ENCODE data around the gene C1QTNF5. TPM values are rescaled to one million over a fixed set of nuclear protein-coding genes. Genes with fewer than 3 reads are reported as not detected.

C1QTNF5 gene
- total RNA-seq, 1 experiment from 2014 or later, result 3.0 TPM

DNA sequence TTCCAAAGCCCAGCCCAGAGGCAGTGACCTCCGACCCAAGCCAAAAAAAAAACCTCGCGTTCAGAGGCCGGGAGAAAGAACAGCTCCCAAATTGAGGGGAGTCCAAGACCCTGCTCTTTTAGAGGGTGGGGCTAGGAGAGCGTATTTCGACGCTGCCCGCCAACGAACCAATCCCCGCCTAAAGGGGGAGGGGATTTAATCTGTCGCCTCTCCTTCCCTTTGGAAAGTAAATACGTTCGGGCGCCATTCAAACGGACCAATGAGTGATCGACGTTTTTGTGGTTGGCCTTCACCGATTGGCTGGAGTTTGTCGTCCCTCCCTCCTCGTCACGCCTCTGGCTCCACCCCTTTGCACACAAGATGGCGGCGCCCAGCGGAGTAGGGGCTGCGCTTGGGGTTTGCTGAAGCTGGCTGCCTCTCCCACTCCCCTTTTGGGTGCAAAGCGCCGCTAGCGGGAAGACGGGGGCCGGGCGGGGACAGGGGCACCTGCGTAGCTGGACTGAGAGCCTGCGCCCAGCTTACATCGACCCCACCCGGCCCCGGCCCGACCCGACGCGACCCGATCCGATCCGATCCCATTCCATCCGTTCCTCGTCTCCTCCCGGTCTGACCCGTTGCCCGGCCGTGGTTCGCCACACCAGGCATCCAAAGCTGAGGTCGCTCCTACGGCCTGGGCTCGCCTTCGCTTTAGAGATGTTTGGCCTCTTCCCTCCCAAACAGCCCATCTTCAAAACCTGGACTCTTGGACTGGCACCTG, 6.3 kb downstream of the C1QTNF5 start, which contains the start of gene RNF26 (continued):
- TF ChIP-seq, protein P1, sequence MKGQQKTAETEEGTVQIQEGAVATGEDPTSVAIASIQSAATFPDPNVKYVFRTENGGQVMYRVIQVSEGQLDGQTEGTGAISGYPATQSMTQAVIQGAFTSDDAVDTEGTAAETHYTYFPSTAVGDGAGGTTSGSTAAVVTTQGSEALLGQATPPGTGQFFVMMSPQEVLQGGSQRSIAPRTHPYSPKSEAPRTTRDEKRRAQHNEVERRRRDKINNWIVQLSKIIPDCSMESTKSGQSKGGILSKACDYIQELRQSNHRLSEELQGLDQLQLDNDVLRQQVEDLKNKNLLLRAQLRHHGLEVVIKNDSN (CRISPR knock-in tag; IDR thresholded peaks at IDR 0.05), result peak; percentile 35; the same call in 1 of the 2 replicates
- TF ChIP-seq GABPB1 (CRISPR knock-in tag; IDR thresholded peaks at IDR 0.05), result no peak; the same call in 1 of the 2 replicates
- peak; percentile 99 for TF ChIP-seq MYBL2 (CRISPR knock-in tag; IDR thresholded peaks at IDR 0.05)
- no peak for TF ChIP-seq NR2C2 (CRISPR knock-in tag; IDR thresholded peaks at IDR 0.05)
- TF ChIP-seq, protein P2, sequence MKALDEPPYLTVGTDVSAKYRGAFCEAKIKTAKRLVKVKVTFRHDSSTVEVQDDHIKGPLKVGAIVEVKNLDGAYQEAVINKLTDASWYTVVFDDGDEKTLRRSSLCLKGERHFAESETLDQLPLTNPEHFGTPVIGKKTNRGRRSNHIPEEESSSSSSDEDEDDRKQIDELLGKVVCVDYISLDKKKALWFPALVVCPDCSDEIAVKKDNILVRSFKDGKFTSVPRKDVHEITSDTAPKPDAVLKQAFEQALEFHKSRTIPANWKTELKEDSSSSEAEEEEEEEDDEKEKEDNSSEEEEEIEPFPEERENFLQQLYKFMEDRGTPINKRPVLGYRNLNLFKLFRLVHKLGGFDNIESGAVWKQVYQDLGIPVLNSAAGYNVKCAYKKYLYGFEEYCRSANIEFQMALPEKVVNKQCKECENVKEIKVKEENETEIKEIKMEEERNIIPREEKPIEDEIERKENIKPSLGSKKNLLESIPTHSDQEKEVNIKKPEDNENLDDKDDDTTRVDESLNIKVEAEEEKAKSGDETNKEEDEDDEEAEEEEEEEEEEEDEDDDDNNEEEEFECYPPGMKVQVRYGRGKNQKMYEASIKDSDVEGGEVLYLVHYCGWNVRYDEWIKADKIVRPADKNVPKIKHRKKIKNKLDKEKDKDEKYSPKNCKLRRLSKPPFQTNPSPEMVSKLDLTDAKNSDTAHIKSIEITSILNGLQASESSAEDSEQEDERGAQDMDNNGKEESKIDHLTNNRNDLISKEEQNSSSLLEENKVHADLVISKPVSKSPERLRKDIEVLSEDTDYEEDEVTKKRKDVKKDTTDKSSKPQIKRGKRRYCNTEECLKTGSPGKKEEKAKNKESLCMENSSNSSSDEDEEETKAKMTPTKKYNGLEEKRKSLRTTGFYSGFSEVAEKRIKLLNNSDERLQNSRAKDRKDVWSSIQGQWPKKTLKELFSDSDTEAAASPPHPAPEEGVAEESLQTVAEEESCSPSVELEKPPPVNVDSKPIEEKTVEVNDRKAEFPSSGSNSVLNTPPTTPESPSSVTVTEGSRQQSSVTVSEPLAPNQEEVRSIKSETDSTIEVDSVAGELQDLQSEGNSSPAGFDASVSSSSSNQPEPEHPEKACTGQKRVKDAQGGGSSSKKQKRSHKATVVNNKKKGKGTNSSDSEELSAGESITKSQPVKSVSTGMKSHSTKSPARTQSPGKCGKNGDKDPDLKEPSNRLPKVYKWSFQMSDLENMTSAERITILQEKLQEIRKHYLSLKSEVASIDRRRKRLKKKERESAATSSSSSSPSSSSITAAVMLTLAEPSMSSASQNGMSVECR (CRISPR knock-in tag; IDR thresholded peaks at IDR 0.05; ENCODE audit: borderline replicate concordance), result peak; percentile 67; the same call in 1 of the 2 replicates
- no peak for TF ChIP-seq JAZF1 (CRISPR knock-in tag; IDR thresholded peaks at IDR 0.05)
- no peak for TF ChIP-seq PRRX2 (CRISPR knock-in tag; IDR thresholded peaks at IDR 0.05)
- TF ChIP-seq, protein P3, sequence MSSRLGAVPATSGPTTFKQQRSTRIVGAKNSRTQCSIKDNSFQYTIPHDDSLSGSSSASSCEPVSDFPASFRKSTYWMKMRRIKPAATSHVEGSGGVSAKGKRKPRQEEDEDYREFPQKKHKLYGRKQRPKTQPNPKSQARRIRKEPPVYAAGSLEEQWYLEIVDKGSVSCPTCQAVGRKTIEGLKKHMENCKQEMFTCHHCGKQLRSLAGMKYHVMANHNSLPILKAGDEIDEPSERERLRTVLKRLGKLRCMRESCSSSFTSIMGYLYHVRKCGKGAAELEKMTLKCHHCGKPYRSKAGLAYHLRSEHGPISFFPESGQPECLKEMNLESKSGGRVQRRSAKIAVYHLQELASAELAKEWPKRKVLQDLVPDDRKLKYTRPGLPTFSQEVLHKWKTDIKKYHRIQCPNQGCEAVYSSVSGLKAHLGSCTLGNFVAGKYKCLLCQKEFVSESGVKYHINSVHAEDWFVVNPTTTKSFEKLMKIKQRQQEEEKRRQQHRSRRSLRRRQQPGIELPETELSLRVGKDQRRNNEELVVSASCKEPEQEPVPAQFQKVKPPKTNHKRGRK (CRISPR knock-in tag; IDR thresholded peaks at IDR 0.05; ENCODE audit: borderline replicate concordance), result no peak
- peak; percentile 56; the same call in 1 of the 2 replicates for TF ChIP-seq ZNF232 (CRISPR knock-in tag; IDR thresholded peaks at IDR 0.05)
- TF ChIP-seq FOXP1 (CRISPR knock-in tag; IDR thresholded peaks at IDR 0.05; ENCODE audit: borderline replicate concordance), result 0 out of 2 replicates have a peak, but pooled peaks have one; percentile 58
- peak; percentile 95 for TF ChIP-seq SP1 (CRISPR knock-in tag; conservative IDR thresholded peaks at IDR 0.05)
- no peak for TF ChIP-seq NR1H2 (CRISPR knock-in tag; IDR thresholded peaks at IDR 0.05)
- peak; percentile 86 for TF ChIP-seq FOXK1 (CRISPR knock-in tag; IDR thresholded peaks at IDR 0.05)
- TF ChIP-seq, protein P4, sequence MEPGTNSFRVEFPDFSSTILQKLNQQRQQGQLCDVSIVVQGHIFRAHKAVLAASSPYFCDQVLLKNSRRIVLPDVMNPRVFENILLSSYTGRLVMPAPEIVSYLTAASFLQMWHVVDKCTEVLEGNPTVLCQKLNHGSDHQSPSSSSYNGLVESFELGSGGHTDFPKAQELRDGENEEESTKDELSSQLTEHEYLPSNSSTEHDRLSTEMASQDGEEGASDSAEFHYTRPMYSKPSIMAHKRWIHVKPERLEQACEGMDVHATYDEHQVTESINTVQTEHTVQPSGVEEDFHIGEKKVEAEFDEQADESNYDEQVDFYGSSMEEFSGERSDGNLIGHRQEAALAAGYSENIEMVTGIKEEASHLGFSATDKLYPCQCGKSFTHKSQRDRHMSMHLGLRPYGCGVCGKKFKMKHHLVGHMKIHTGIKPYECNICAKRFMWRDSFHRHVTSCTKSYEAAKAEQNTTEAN (CRISPR knock-in tag; IDR thresholded peaks at IDR 0.05), result no peak
- peak; percentile 79 for TF ChIP-seq CREM (CRISPR knock-in tag; IDR thresholded peaks at IDR 0.05)
- TF ChIP-seq RELA (CRISPR knock-in tag; IDR thresholded peaks at IDR 0.05; ENCODE audit: borderline replicate concordance), result 0 out of 2 replicates have a peak, but pooled peaks have one; percentile 31
- peak; percentile 84 for TF ChIP-seq NFYB (CRISPR knock-in tag; conservative IDR thresholded peaks at IDR 0.05; ENCODE audit: low read depth)

DNA sequence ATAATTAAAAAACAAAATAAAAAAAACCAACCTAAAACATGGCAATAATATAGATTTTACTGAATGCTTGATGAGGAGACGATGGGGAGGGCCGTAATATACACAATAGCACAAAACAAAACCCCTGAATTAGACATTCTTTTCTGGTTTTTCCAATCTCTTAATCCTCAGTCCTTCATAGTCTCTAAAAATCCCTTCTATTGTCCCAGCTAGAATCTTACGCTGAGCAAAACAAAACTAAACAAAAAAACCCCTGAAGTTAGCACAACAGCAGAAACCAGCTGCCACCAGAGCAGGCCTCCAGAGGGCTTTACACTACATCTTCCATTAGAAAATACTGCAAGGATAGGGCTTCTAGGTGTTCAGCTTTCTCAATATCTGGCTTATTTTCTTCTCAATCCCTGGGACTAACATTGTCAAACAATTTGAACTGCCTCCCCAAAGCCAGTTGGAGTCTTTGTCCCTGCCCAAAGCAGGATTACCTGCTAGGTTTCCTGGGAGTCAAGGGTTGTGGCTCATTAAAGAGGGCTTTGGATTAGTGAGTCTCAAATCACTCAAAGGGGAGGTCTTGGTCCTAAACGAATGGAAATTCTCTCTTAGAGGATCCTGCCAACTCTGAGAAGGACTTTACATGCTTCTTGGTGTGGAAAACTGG, 8.4 kb downstream of the C1QTNF5 start:
- ATAC-seq, result no peak
- DNase-seq (ENCODE audit: low spot score), result no peak
- no peaks in the 10 kb centered on the region; the same call in 1 of the 2 replicates for H3K27me3 Mint-ChIP-seq (ENCODE audit: low read depth)
- ChIA-PET CTCF (interaction anchor here (1.0 to 1.8 kb wide), 4 partner anchors 8 to 24 kb away, joined by 3 to 10 read pairs (median 4); no protein-coding TSS in a partner anchor), POLR2A (interaction anchor here (0.6 kb wide), 1 partner anchor 189 kb away, joined by 3 read pairs; no protein-coding TSS in a partner anchor)
- H3K4me3 Mint-ChIP-seq, result no peak overlapping the region
- H3K27ac Mint-ChIP-seq, result peak overlapping the region; percentile 83
- peaks cover 23% of the 10 kb centered on the region for H3K4me1 Mint-ChIP-seq
- no peaks in the 10 kb centered on the region for H3K9me3 Mint-ChIP-seq
- H3K36me3 Mint-ChIP-seq, result peaks cover 7% of the 10 kb centered on the region
- TF ChIP-seq, protein P5, sequence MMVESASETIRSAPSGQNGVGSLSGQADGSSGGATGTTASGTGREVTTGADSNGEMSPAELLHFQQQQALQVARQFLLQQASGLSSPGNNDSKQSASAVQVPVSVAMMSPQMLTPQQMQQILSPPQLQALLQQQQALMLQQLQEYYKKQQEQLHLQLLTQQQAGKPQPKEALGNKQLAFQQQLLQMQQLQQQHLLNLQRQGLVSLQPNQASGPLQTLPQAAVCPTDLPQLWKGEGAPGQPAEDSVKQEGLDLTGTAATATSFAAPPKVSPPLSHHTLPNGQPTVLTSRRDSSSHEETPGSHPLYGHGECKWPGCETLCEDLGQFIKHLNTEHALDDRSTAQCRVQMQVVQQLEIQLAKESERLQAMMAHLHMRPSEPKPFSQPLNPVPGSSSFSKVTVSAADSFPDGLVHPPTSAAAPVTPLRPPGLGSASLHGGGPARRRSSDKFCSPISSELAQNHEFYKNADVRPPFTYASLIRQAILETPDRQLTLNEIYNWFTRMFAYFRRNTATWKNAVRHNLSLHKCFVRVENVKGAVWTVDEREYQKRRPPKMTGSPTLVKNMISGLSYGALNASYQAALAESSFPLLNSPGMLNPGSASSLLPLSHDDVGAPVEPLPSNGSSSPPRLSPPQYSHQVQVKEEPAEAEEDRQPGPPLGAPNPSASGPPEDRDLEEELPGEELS (CRISPR knock-in tag; IDR thresholded peaks at IDR 0.05), result no peak
- TF ChIP-seq PRRX2 (CRISPR knock-in tag; IDR thresholded peaks at IDR 0.05), result no peak
- TF ChIP-seq SMAD4 (CRISPR knock-in tag; IDR thresholded peaks at IDR 0.05), result no peak
- TF ChIP-seq MYBL2 (CRISPR knock-in tag; IDR thresholded peaks at IDR 0.05), result no peak
- TF ChIP-seq, protein P2 (CRISPR knock-in tag; IDR thresholded peaks at IDR 0.05; ENCODE audit: borderline replicate concordance), result no peak
- TF ChIP-seq NFYB (CRISPR knock-in tag; conservative IDR thresholded peaks at IDR 0.05; ENCODE audit: low read depth), result no peak

Measured in WTC11 (cell line).